ENCODE data around the gene IPO5. TPM values are rescaled to one million over a fixed set of nuclear protein-coding genes. Genes with fewer than 3 reads are reported as not detected.
"Not testable (repeated sequence)": the region's sequence is repeated elsewhere in the genome, so short reads cannot be mapped to it uniquely, and the experiment has no call there.

Gene IPO5
- total and polyA plus RNA-seq, 2 of the 8 experiments (the other 6 are each of a cell fraction or from before 2014, with no cell fraction given) = 143 to 410 TPM

GRCh38 chr13:98035373-98035772 lies 81.9 kb downstream of the IPO5 start (continued):
- TF ChIP-seq, protein P1, sequence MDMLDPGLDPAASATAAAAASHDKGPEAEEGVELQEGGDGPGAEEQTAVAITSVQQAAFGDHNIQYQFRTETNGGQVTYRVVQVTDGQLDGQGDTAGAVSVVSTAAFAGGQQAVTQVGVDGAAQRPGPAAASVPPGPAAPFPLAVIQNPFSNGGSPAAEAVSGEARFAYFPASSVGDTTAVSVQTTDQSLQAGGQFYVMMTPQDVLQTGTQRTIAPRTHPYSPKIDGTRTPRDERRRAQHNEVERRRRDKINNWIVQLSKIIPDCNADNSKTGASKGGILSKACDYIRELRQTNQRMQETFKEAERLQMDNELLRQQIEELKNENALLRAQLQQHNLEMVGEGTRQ (IDR thresholded peaks at IDR 0.05; ENCODE audit: low read length) = no peak
- no peak for TF ChIP-seq RAD21 (IDR thresholded peaks at IDR 0.05 in 1 of 2, conservative IDR thresholded peaks at IDR 0.05 in 1 of 2; ENCODE audit: low read depth in 2 of 2, low read length in 2 of 2)
- TF ChIP-seq RBBP5 (IDR thresholded peaks at IDR 0.05; ENCODE audit: borderline replicate concordance, low read depth, low read length) = no peak

- H2BK15ac ChIP-seq (ENCODE audit: low read length); H3K18ac ChIP-seq (ENCODE audit: extremely low read depth, low read length); FAIRE-seq; H4K20me1 ChIP-seq (replicated peaks in 1 of 2; ENCODE audit: control insufficient read depth in 1 of 2, insufficient read depth in 2 of 2, low read length in 2 of 2); H3K9me3 ChIP-seq (ENCODE audit: insufficient read depth in 2 of 2, low read depth in 1 of 2, low read length in 1 of 2); DNase-seq (ENCODE audit: low read depth in 1 of 2, low spot score in 2 of 2); H2AK5ac ChIP-seq (ENCODE audit: low read depth, low read length); H3K36me3 ChIP-seq (ENCODE audit: control insufficient read depth in 2 of 4, insufficient read depth in 4 of 4, low read length in 3 of 4); H3K79me1 ChIP-seq (ENCODE audit: low read depth, low read length); H4K91ac ChIP-seq (replicated peaks; ENCODE audit: insufficient read length, low read length); H2BK20ac ChIP-seq (ENCODE audit: low read length); H3K14ac ChIP-seq (ENCODE audit: insufficient read length); H3K79me2 ChIP-seq (ENCODE audit: control insufficient read depth in 1 of 2, insufficient read depth in 2 of 2, low read length in 2 of 2); H3K4me1 ChIP-seq (replicated peaks in 1 of 4; ENCODE audit: control insufficient read depth in 3 of 4, insufficient read depth in 4 of 4, low read length in 3 of 4); H4K8ac ChIP-seq (ENCODE audit: extremely low read depth, insufficient read depth, low read length); H2AFZ ChIP-seq (ENCODE audit: low read length); H3K56ac ChIP-seq (replicated peaks; ENCODE audit: insufficient read length, low read depth, low read length); H3K4me2 ChIP-seq (ENCODE audit: insufficient read depth in 1 of 2, low read depth in 2 of 2, low read length in 2 of 2); H2BK5ac ChIP-seq (ENCODE audit: low read depth, low read length); H2BK120ac ChIP-seq (replicated peaks; ENCODE audit: low read depth, low read length); H4K5ac ChIP-seq (ENCODE audit: insufficient read length, low read depth, low read length); H2BK12ac ChIP-seq (ENCODE audit: low read depth, low read length); H3K4ac ChIP-seq (replicated peaks; ENCODE audit: insufficient read length, low read depth, low read length); H3K9ac ChIP-seq (replicated peaks in 1 of 4; ENCODE audit: extremely low read depth in 1 of 4, low read depth in 3 of 4, low read length in 3 of 4); H3K27ac ChIP-seq (ENCODE audit: low read depth, low read length); H3K27me3 ChIP-seq (replicated peaks in 1 of 4; ENCODE audit: control insufficient read depth in 3 of 4, extremely low read depth in 1 of 4, insufficient read depth in 3 of 4, low read length in 3 of 4); H3K23ac ChIP-seq (ENCODE audit: insufficient read length); H3K4me3 ChIP-seq (ENCODE audit: extremely low read depth in 1 of 4, insufficient read depth in 2 of 4, low read depth in 3 of 4, low read length in 4 of 4); H3K23me2 ChIP-seq (ENCODE audit: low read depth, low read length): not testable (repeated sequence)
- POLR2A ChIA-PET (ENCODE audit: partially characterized antibody) = interaction anchor here (0.9 to 3.0 kb wide), 2 partner anchors 10 to 105 kb away, joined by 3 to 14 read pairs; no protein-coding TSS in a partner anchor
- CTCF ChIA-PET (ENCODE audit: partially characterized antibody) = interaction anchor here (0.8 to 2.1 kb wide), 5 partner anchors 11 to 399 kb away, joined by 3 to 10 read pairs (median 6); no protein-coding TSS in a partner anchor
- WGBS, 2 experiments (ENCODE audit: extremely low coverage in 1 of 2, insufficient coverage in 1 of 2, insufficient read length in 1 of 2, insufficient replicate concordance in 2 of 2, low coverage in 1 of 2, low lambda C conversion rate in 2 of 2, missing lambda C conversion rate in 1 of 2) = 87% methylated on average over 9 of the region's 12 CpGs; no CpG with 5 or more reads in 1 of the 2 experiments
These were observed 83.3 kb downstream of the IPO5 start for GRCh38 chr13:98036564-98037302.
